ENCODE measurements around the gene COG7. TPM values are rescaled to one million over a fixed set of nuclear protein-coding genes. Genes with fewer than 3 reads are reported as not detected.
"Not testable (repeated sequence)": the region's sequence is repeated elsewhere in the genome, so short reads cannot be mapped to it uniquely, and the experiment has no call there.

The COG7 gene
- total RNA-seq, 1 experiment from 2014 or later, result 11.2 TPM

GRCh38 chr16:23410176-23410575 is 42.8 kb downstream of the COG7 start:
- no peak for DNase-seq (ENCODE audit: low read depth)

- no peak for DNase-seq (ENCODE audit: low read depth)
These were observed 43.5 kb downstream of the COG7 start for GRCh38 chr16:23409522-23409921.

- peak; percentile 24 for DNase-seq (ENCODE audit: low read depth)
These were observed 44.1 kb downstream of the COG7 start for GRCh38 chr16:23408823-23409298.

- no peak for DNase-seq (ENCODE audit: low read depth)
These were observed 44.7 kb downstream of the COG7 start for GRCh38 chr16:23408242-23408822.

GRCh38 chr16:23407436-23408127 is 45.4 kb downstream of the COG7 start:
- DNase-seq (ENCODE audit: low read depth), result no peak

GRCh38 chr16:23406546-23407240 is 46.3 kb downstream of the COG7 start:
- no peak for DNase-seq (ENCODE audit: low read depth)

- no peak for DNase-seq (ENCODE audit: low read depth)
These were observed 47.0 kb downstream of the COG7 start for GRCh38 chr16:23406024-23406423.

- no peak for DNase-seq (ENCODE audit: low read depth)
These were observed 49.4 kb downstream of the COG7 start for GRCh38 chr16:23403547-23403946.

- DNase-seq (ENCODE audit: low read depth), result no peak
These were observed 50.9 kb downstream of the COG7 start for GRCh38 chr16:23402100-23402499.

GRCh38 chr16:23401139-23401538 is 51.9 kb downstream of the COG7 start:
- DNase-seq (ENCODE audit: low read depth), result no peak

GRCh38 chr16:23400447-23400846 is 52.5 kb downstream of the COG7 start:
- DNase-seq (ENCODE audit: low read depth), result not testable (repeated sequence)

GRCh38 chr16:23398987-23399805 is 53.8 kb downstream of the COG7 start:
- no peak for DNase-seq (ENCODE audit: low read depth)

- DNase-seq (ENCODE audit: low read depth), result no peak
These were observed 55.5 kb downstream of the COG7 start for GRCh38 chr16:23397464-23397863.

GRCh38 chr16:23395732-23396131 is 57.3 kb downstream of the COG7 start:
- DNase-seq (ENCODE audit: low read depth), result no peak

- DNase-seq (ENCODE audit: low read depth), result no peak
These were observed 58.7 kb downstream of the COG7 start for GRCh38 chr16:23394141-23394831.

GRCh38 chr16:23392223-23392600 is 60.8 kb downstream of the COG7 start:
- no peak for DNase-seq (ENCODE audit: low read depth)

- DNase-seq (ENCODE audit: low read depth), result no peak
These were observed 61.4 kb downstream of the COG7 start for GRCh38 chr16:23391381-23392222.

GRCh38 chr16:23389936-23390335 is 63.1 kb downstream of the COG7 start:
- not testable (repeated sequence) for DNase-seq (ENCODE audit: low read depth)

GRCh38 chr16:23389201-23389600 is 63.8 kb downstream of the COG7 start:
- DNase-seq (ENCODE audit: low read depth), result no peak

- no peak for DNase-seq (ENCODE audit: low read depth)
These were observed 64.2 kb downstream of the COG7 start for GRCh38 chr16:23388786-23389185.

- no peak for DNase-seq (ENCODE audit: low read depth)
These were observed 65.3 kb downstream of the COG7 start for GRCh38 chr16:23387666-23388065.
